Measurements from ENCODE around the gene NEDD9.

NEDD9 gene

GRCh38 chr6:11143394-11144371 is 88.8 kb downstream of the NEDD9 start:
- no peak for DNase-seq (ENCODE audit: low spot score)
- no peak overlapping the region for H3K27ac ChIP-seq
- H3K4me3 ChIP-seq, result no peak overlapping the region
- no peak for TF ChIP-seq CTCF (IDR thresholded peaks at IDR 0.05)

GRCh38 chr6:11142296-11143027 is 90.0 kb downstream of the NEDD9 start:
- H3K4me3 ChIP-seq, result no peak overlapping the region
- DNase-seq (ENCODE audit: low spot score), result no peak
- TF ChIP-seq CTCF (IDR thresholded peaks at IDR 0.05), result no peak
- no peak overlapping the region for H3K27ac ChIP-seq

- DNase-seq (ENCODE audit: low spot score), result no peak
- TF ChIP-seq CTCF (IDR thresholded peaks at IDR 0.05), result no peak
- Histone ChIP-seq H3K27ac (no peak overlapping the region), H3K4me3 (no peak overlapping the region)
Measured at GRCh38 chr6:11141295-11141694, 91.2 kb downstream of the NEDD9 start.

GRCh38 chr6:11140056-11140455 is 92.4 kb downstream of the NEDD9 start:
- Histone ChIP-seq H3K27ac (no peak overlapping the region), H3K4me3 (no peak overlapping the region)
- TF ChIP-seq CTCF (IDR thresholded peaks at IDR 0.05), result no peak
- DNase-seq (ENCODE audit: low spot score), result no peak

GRCh38 chr6:11139051-11139960 is 93.2 kb downstream of the NEDD9 start:
- DNase-seq (ENCODE audit: low spot score), result no peak
- no peak overlapping the region for H3K4me3 ChIP-seq
- no peak for TF ChIP-seq CTCF (IDR thresholded peaks at IDR 0.05)
- H3K27ac ChIP-seq, result no peak overlapping the region

GRCh38 chr6:11136809-11137208 is 95.7 kb downstream of the NEDD9 start:
- Histone ChIP-seq H3K4me3 (no peak overlapping the region), H3K27ac (no peak overlapping the region)
- DNase-seq (ENCODE audit: low spot score), result no peak
- TF ChIP-seq CTCF (IDR thresholded peaks at IDR 0.05), result no peak
